Endothelial cell of umbilical vein (primary cell): Measurements from ENCODE around the gene NELL2. TPM values are rescaled to one million over a fixed set of nuclear protein-coding genes. Genes with fewer than 3 reads are reported as not detected.

ENCODE experiments used
- BruUV-seq: library from RNA; stranded (reverse); fragments of 400-500 nt; replicated peaks from 2 replicates; lab custom pipeline; 2021; lab: Mats Ljungman, UMichigan
- CTCF ChIA-PET: fragments of 300-600, 350-600 bp; sonication (Branson Sonifier 250); formaldehyde crosslinking; loops from one replicate; lab custom pipeline; 2021; ENCODE audit warnings: antibody characterized with exemption, inconsistent platforms; lab: Charles Lee
- POLR2A ChIA-PET: fragments of 300-600, 350-600 bp; sonication (Branson Sonifier 250); formaldehyde crosslinking; loops from one replicate; lab custom pipeline; 2021; ENCODE audit warnings: antibody characterized with exemption, inconsistent platforms; lab: Charles Lee
- DNase-seq: peaks from one replicate; pipeline ENCODE4 v3.0.0-alpha.2; 2011; ENCODE audit warnings: low read depth, low spot score
- FAIRE-seq: peaks from 2 replicates; lab custom pipeline; 2011; peaks lifted over from hg19 to GRCh38; lab: Jason Lieb, UNC
- H2AFZ ChIP-seq: 2 replicates; pipeline ENCODE4 v1.6.0; 2012; ENCODE audit warnings: low read depth, low read length, control low read depth, inconsistent platforms
- H3K27ac ChIP-seq: 2 replicates; pipeline ENCODE4 v1.5.1; 2011; ENCODE audit warnings: low read depth, mild to moderate bottlenecking, control low read depth, low read length, moderate library complexity; ENCODE audit not compliant: insufficient read depth
- H3K27me3 ChIP-seq, 2 experiments: 2 replicates each; pipeline versions ENCODE4 v1.6.0 to v1.6.1; 2011; ENCODE audit warnings: low read length in 2 of 2, mixed read lengths in 1 of 2; ENCODE audit not compliant: control insufficient read depth in 2 of 2, insufficient read depth in 2 of 2
- H3K36me3 ChIP-seq, 2 experiments: 2 replicates in 1 of 2; 3 replicates in 1 of 2; pipeline ENCODE4 v1.5.1; 2011; ENCODE audit warnings: low read length in 2 of 2, mild to moderate bottlenecking in 1 of 2, moderate library complexity in 1 of 2; ENCODE audit not compliant: control insufficient read depth in 2 of 2, insufficient read depth in 2 of 2; ENCODE audit errors: extremely low read depth in 1 of 2
- H3K4me1 ChIP-seq: 3 replicates; pipeline ENCODE4 v1.5.1; 2011; ENCODE audit warnings: mild to moderate bottlenecking, low read length; ENCODE audit not compliant: control insufficient read depth, insufficient read depth; ENCODE audit errors: extremely low read depth
- H3K4me2 ChIP-seq: 2 replicates; pipeline ENCODE4 v1.6.1; 2011; ENCODE audit warnings: low read length, control low read depth, mixed read lengths; ENCODE audit not compliant: insufficient read depth
- H3K4me3 ChIP-seq, 3 experiments: fragments of 200-600 bp in 1 of 3; sonication (generic), shearing (Covaris generic) in 1 of 3; replicated peaks in 1 of 3; 2 replicates each; pipeline ENCODE4 v1.5.1; 2011 to 2016; ENCODE audit warnings: control low read depth in 3 of 3, low read length in 3 of 3, mild to moderate bottlenecking in 2 of 3, inconsistent platforms in 1 of 3, low read depth in 1 of 3, moderate library complexity in 1 of 3; ENCODE audit not compliant: insufficient read depth in 1 of 3
- H3K79me2 ChIP-seq: 2 replicates; pipeline ENCODE4 v1.6.0; 2012; ENCODE audit warnings: low read length, inconsistent platforms; ENCODE audit not compliant: control insufficient read depth, insufficient read depth
- H3K9ac ChIP-seq: replicated peaks from 2 replicates; pipeline ENCODE3; 2011; ENCODE audit warnings: low read length, control low read depth; ENCODE audit not compliant: insufficient read depth; ENCODE audit errors: extremely low read depth
- H3K9me1 ChIP-seq: replicated peaks from 3 replicates; pipeline ENCODE4 v1.6.0; 2011; ENCODE audit warnings: mild to moderate bottlenecking, low read length; ENCODE audit not compliant: control insufficient read depth, insufficient read depth; ENCODE audit errors: extremely low read depth
- H3K9me3 ChIP-seq: replicated peaks from 2 replicates; pipeline ENCODE4 v1.5.1; 2012; ENCODE audit warnings: low read length, inconsistent platforms; ENCODE audit not compliant: control insufficient read depth, insufficient read depth
- H4K20me1 ChIP-seq: replicated peaks from 2 replicates; pipeline ENCODE3; 2011; ENCODE audit warnings: mild to moderate bottlenecking, low read length; ENCODE audit not compliant: control insufficient read depth, insufficient read depth; ENCODE audit errors: extremely low read depth
- EZH2 ChIP-seq: IDR thresholded peaks from 2 replicates; pipeline ENCODE4 v1.6.1; 2012; ENCODE audit warnings: borderline replicate concordance, low read depth, mild to moderate bottlenecking, moderate library complexity, low read length, inconsistent platforms; ENCODE audit not compliant: severe bottlenecking
- FOS ChIP-seq: IDR thresholded peaks from 2 replicates; pipeline ENCODE4 v1.6.1; 2011; ENCODE audit warnings: mild to moderate bottlenecking, low read length, moderate library complexity, borderline replicate concordance; ENCODE audit not compliant: insufficient read depth
- GATA2 ChIP-seq: IDR thresholded peaks from 2 replicates; pipeline ENCODE4 v1.7.0; 2011; ENCODE audit warnings: low read depth, mild to moderate bottlenecking, moderate library complexity, mixed read lengths, low read length; ENCODE audit not compliant: insufficient read length, insufficient read depth
- JUN ChIP-seq: IDR thresholded peaks from 2 replicates; pipeline ENCODE4 v1.6.1; 2011; ENCODE audit warnings: borderline replicate concordance, low read depth; ENCODE audit not compliant: insufficient read length, insufficient read depth
- MYC ChIP-seq: IDR thresholded peaks from one replicate; pipeline ENCODE4 v1.6.1; 2011; ENCODE audit warnings: mild to moderate bottlenecking, low read depth, low read length
- POLR2A ChIP-seq: IDR thresholded peaks from 2 replicates; pipeline ENCODE4 v1.6.1; 2012; ENCODE audit warnings: low read depth, mild to moderate bottlenecking, control low read depth, low read length
- POLR2AphosphoS5 ChIP-seq: IDR thresholded peaks from 2 replicates; pipeline ENCODE4 v1.6.1; 2012; ENCODE audit warnings: low read depth, mild to moderate bottlenecking, control low read depth, low read length, moderate library complexity; ENCODE audit not compliant: insufficient read depth
- dilution Hi-C: fragments of 300-500 bp; cut with MboI; formaldehyde crosslinking; loops from one replicate; pipeline ENCODE4 v1.15.0; 2019; ENCODE audit warnings: low sequenced_read_pairs; ENCODE audit not compliant: extremely low pct_ligation_motif_present
- intact Hi-C: fragments of 100-400 bp; cut with micrococcal nuclease; formaldehyde crosslinking; loops from one replicate; pipeline ENCODE4 v1.10.0; 2022
- polyA plus RNA-seq, 4 experiments: library from polyadenylated mRNA; depleted of rRNA in 3 of 4; stranded (reverse) in 3 of 4; unstranded in 1 of 4; fragments of >200 nt; gene quantifications; 2 replicates each; pipeline versions ENCODE4 v1.2.1 to v1.2.3, GENCODE V29; 2011 to 2012; ENCODE audit warnings: missing spikeins in 1 of 4
- total RNA-seq: library from RNA; stranded (reverse); gene quantifications from 2 replicates; pipeline ENCODE4 v1.2.3, GENCODE V29; 2021
- TF ChIP-seq, protein P1 (sequence below): IDR thresholded peaks from 2 replicates; pipeline ENCODE4 v1.6.1; 2011; ENCODE audit not compliant: insufficient read depth, insufficient read length
- TF ChIP-seq, protein P2 (sequence below), 2 donors: IDR thresholded peaks; 1 replicate in 1 of 2; 2 replicates in 1 of 2; pipeline ENCODE4 v1.5.1; 2011; ENCODE audit warnings: low read length in 2 of 2, mild to moderate bottlenecking in 2 of 2, moderate library complexity in 2 of 2, control low read depth in 1 of 2, inconsistent platforms in 1 of 2, low read depth in 1 of 2; ENCODE audit not compliant: insufficient read depth in 1 of 2; ENCODE audit errors: extremely low read depth in 1 of 2

NELL2 gene
- total and polyA plus RNA-seq, 2 donors (not counting 3 experiments of a cell fraction or from before 2014, with no cell fraction given), result 0.11 to 0.49 TPM

DNA sequence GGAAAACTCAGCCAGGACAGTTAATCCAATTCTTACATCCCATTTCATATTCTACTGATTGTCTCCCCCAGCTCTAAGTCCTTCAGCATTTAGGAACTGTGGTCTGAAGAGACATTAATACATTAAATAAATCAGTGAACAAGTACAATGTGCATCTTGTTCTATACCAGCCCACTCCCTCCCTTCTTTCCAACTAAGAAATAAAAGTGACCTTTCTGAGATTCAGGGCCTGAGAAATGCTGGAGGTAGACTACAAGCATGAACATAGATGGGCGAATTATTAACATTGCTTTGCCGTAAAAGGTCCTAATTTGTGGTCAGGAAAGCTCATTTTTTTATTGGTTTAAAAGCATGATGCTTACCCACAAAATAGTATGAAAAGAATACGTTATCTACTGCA lies 113.1 kb downstream of the NELL2 start:
- Histone ChIP-seq H3K4me1 (no peaks in the 10 kb centered on the region), H3K4me3 (no peak overlapping the region), H3K27me3 (peaks cover 0 to 2% of the 10 kb centered on the region in 2 experiments), H3K9me1 (no peaks in the 10 kb centered on the region), H3K9me3 (no peaks in the 10 kb centered on the region), H3K4me2 (no peak overlapping the region), H3K27ac (no peak overlapping the region), H3K79me2 (no peaks in the 10 kb centered on the region), H2AFZ (no peak overlapping the region), H3K36me3 (no peaks in the 10 kb centered on the region), H3K9ac (no peak overlapping the region), H4K20me1 (no peaks in the 10 kb centered on the region)
- ChIA-PET CTCF (interaction anchor here (1.4 kb wide), 1 partner anchor 14 kb away, joined by 3 read pairs; no protein-coding TSS in a partner anchor), POLR2A (no interaction called here)
- no TSS peak for BruUV-seq
- TF ChIP-seq GATA2, result no peak
- TF ChIP-seq POLR2AphosphoS5, result no peak
- TF ChIP-seq MYC, result no peak
- TF ChIP-seq JUN, result no peak
- TF ChIP-seq, protein P1, sequence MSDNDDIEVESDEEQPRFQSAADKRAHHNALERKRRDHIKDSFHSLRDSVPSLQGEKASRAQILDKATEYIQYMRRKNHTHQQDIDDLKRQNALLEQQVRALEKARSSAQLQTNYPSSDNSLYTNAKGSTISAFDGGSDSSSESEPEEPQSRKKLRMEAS, result no peak
- TF ChIP-seq FOS, result no peak
- no peak for TF ChIP-seq POLR2A
- TF ChIP-seq, protein P2, sequence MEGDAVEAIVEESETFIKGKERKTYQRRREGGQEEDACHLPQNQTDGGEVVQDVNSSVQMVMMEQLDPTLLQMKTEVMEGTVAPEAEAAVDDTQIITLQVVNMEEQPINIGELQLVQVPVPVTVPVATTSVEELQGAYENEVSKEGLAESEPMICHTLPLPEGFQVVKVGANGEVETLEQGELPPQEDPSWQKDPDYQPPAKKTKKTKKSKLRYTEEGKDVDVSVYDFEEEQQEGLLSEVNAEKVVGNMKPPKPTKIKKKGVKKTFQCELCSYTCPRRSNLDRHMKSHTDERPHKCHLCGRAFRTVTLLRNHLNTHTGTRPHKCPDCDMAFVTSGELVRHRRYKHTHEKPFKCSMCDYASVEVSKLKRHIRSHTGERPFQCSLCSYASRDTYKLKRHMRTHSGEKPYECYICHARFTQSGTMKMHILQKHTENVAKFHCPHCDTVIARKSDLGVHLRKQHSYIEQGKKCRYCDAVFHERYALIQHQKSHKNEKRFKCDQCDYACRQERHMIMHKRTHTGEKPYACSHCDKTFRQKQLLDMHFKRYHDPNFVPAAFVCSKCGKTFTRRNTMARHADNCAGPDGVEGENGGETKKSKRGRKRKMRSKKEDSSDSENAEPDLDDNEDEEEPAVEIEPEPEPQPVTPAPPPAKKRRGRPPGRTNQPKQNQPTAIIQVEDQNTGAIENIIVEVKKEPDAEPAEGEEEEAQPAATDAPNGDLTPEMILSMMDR (IDR thresholded peaks at IDR 0.05; ENCODE audit: extremely low read depth in 1 of 2, insufficient read depth in 1 of 2, low read depth in 1 of 2, low read length in 2 of 2), result no peak
- TF ChIP-seq EZH2, result no peak
- intact Hi-C loops (no loop called here), dilution Hi-C loops (no loop called here)
- no peak for DNase-seq
- FAIRE-seq, result no peak
